Measurements from ENCODE around the gene STK39.

STK39 gene

GRCh38 chr2:168089200-168089599 lies 158.2 kb downstream of the STK39 start:
- no peak for TF ChIP-seq CTCF (IDR thresholded peaks at IDR 0.05)

GRCh38 chr2:168087401-168087800 lies 160.0 kb downstream of the STK39 start:
- TF ChIP-seq CTCF (IDR thresholded peaks at IDR 0.05): no peak

DNA sequence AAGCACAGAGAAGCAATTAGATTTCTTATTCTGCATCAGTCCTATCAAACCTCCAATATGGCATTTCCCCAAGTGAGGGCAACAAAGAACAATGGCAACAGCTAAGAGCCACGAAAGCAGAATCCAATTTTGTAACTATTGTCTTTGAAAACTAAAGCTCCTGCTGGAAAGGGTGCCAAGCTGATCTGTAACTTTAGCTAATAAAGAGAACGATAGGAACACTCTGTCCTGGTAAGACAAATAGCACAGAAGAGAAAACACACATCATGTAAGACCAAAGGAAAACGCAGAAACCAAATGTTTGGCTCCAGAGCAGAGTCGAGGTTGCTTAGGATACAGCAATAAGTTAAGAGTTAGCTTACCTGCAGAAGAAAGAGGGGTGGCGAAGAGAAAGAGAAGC lies 160.5 kb downstream of the STK39 start:
- no peak for TF ChIP-seq CTCF (IDR thresholded peaks at IDR 0.05)

GRCh38 chr2:168085801-168086361 lies 161.5 kb downstream of the STK39 start:
- TF ChIP-seq CTCF (IDR thresholded peaks at IDR 0.05): no peak

GRCh38 chr2:168084288-168084687 lies 163.1 kb downstream of the STK39 start:
- TF ChIP-seq CTCF (IDR thresholded peaks at IDR 0.05): no peak

DNA sequence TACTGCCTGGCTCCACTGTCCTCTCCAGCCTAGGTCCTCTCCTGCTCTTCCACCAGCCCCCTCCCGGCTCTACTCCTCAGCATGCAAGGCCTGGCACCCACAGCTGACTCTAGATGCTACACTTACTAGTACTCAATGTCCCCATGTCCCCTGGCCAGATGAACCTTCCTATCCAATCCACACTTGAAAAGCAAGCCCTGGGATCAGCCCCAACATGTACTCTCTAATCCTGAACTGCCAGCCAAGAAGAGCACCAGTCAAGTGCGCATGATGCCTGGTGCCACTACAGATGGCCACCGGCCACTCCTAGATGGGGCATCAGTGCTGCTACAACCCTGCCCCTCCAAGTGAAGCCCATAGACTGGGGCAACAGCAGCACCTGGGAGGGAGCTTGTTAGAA lies 168.2 kb downstream of the STK39 start:
- TF ChIP-seq CTCF (IDR thresholded peaks at IDR 0.05): no peak

- TF ChIP-seq CTCF (IDR thresholded peaks at IDR 0.05): no peak
These were observed 170.7 kb downstream of the STK39 start for GRCh38 chr2:168076731-168077130.

GRCh38 chr2:168075446-168075845 lies 171.9 kb downstream of the STK39 start:
- no peak for TF ChIP-seq CTCF (IDR thresholded peaks at IDR 0.05)
